ENCODE results near the gene FAAP20.

- TF ChIP-seq, protein P1, sequence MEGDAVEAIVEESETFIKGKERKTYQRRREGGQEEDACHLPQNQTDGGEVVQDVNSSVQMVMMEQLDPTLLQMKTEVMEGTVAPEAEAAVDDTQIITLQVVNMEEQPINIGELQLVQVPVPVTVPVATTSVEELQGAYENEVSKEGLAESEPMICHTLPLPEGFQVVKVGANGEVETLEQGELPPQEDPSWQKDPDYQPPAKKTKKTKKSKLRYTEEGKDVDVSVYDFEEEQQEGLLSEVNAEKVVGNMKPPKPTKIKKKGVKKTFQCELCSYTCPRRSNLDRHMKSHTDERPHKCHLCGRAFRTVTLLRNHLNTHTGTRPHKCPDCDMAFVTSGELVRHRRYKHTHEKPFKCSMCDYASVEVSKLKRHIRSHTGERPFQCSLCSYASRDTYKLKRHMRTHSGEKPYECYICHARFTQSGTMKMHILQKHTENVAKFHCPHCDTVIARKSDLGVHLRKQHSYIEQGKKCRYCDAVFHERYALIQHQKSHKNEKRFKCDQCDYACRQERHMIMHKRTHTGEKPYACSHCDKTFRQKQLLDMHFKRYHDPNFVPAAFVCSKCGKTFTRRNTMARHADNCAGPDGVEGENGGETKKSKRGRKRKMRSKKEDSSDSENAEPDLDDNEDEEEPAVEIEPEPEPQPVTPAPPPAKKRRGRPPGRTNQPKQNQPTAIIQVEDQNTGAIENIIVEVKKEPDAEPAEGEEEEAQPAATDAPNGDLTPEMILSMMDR (IDR thresholded peaks at IDR 0.05), result no peak
- no peak for TF ChIP-seq POLR2A (IDR thresholded peaks at IDR 0.05)
Measured at GRCh38 chr1:2193514-2194281, 874 bp downstream of the FAAP20 start.
